Ishikawa (cell line): ENCODE results near the gene POMT2.

Experiments
- CEBPB ChIP-seq: IDR thresholded peaks from 2 replicates; pipeline ENCODE4 v1.6.1; 2012
- CREB1 ChIP-seq: IDR thresholded peaks from 2 replicates; pipeline ENCODE4 v1.6.1; 2012; ENCODE audit warnings: low read depth
- EGR1 ChIP-seq: IDR thresholded peaks from 2 replicates; pipeline ENCODE4 v1.6.1; 2012
- EP300 ChIP-seq: IDR thresholded peaks from 2 replicates; pipeline ENCODE4 v1.6.1; 2012; ENCODE audit warnings: borderline replicate concordance
- FOXM1 ChIP-seq: IDR thresholded peaks from 2 replicates; pipeline ENCODE4 v1.6.1; 2012; ENCODE audit warnings: low read depth, borderline replicate concordance
- NFIC ChIP-seq: IDR thresholded peaks from 2 replicates; pipeline ENCODE4 v1.6.1; 2012
- RAD21 ChIP-seq: IDR thresholded peaks from 2 replicates; pipeline ENCODE4 v1.6.1; 2012; ENCODE audit warnings: low read depth
- TAF1 ChIP-seq: IDR thresholded peaks from 2 replicates; pipeline ENCODE4 v1.6.1; 2012; ENCODE audit warnings: low read depth, mild to moderate bottlenecking
- TCF12 ChIP-seq: IDR thresholded peaks from 2 replicates; pipeline ENCODE4 v1.6.1; 2012; ENCODE audit warnings: low read depth
- TEAD4 ChIP-seq: IDR thresholded peaks from 2 replicates; pipeline ENCODE4 v1.6.1; 2012
- YY1 ChIP-seq: IDR thresholded peaks from 2 replicates; pipeline ENCODE4 v1.6.1; 2012; ENCODE audit warnings: low read depth
- ZBTB7A ChIP-seq: IDR thresholded peaks from 2 replicates; pipeline ENCODE4 v1.6.1; 2012; ENCODE audit warnings: low read depth
- TF ChIP-seq, protein P1 (sequence below): IDR thresholded peaks from 2 replicates; pipeline ENCODE4 v1.6.1; 2012
- TF ChIP-seq, protein P2 (sequence below): IDR thresholded peaks from 2 replicates; pipeline ENCODE4 v1.6.1; 2012
- TF ChIP-seq, protein P3 (sequence below): IDR thresholded peaks from 2 replicates; pipeline ENCODE4 v1.6.1; 2012; ENCODE audit warnings: low read depth, mild to moderate bottlenecking

Gene POMT2

DNA sequence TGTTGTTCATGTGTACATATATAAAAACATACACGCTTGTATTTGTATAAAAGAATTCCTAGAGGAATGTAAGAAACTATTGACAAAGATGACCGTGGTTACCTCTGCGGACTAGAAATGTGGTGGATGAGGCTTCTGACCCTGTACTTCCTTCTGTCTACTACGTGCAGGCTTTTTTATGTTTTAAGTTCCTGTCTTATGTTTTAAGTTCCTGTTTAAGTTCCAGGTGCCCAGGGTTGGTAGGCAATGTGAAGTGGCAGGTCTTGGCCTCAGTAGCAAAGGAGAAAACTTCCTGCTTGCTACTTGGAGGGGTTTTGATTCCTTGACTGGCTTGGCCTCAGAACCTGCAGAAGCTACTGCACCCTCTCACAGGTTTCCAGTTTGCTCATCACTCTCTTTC, 11.6 kb downstream of the POMT2 start:
- TF ChIP-seq EP300 (no peak), CREB1 (no peak), ZBTB7A (no peak), FOXM1 (no peak), TAF1 (no peak), RAD21 (no peak), TEAD4 (no peak), NFIC (no peak), TCF12 (no peak), CEBPB (no peak), YY1 (no peak), EGR1 (no peak)
- TF ChIP-seq, protein P1, sequence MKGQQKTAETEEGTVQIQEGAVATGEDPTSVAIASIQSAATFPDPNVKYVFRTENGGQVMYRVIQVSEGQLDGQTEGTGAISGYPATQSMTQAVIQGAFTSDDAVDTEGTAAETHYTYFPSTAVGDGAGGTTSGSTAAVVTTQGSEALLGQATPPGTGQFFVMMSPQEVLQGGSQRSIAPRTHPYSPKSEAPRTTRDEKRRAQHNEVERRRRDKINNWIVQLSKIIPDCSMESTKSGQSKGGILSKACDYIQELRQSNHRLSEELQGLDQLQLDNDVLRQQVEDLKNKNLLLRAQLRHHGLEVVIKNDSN: no peak
- TF ChIP-seq, protein P2, sequence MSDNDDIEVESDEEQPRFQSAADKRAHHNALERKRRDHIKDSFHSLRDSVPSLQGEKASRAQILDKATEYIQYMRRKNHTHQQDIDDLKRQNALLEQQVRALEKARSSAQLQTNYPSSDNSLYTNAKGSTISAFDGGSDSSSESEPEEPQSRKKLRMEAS: no peak
- TF ChIP-seq, protein P3, sequence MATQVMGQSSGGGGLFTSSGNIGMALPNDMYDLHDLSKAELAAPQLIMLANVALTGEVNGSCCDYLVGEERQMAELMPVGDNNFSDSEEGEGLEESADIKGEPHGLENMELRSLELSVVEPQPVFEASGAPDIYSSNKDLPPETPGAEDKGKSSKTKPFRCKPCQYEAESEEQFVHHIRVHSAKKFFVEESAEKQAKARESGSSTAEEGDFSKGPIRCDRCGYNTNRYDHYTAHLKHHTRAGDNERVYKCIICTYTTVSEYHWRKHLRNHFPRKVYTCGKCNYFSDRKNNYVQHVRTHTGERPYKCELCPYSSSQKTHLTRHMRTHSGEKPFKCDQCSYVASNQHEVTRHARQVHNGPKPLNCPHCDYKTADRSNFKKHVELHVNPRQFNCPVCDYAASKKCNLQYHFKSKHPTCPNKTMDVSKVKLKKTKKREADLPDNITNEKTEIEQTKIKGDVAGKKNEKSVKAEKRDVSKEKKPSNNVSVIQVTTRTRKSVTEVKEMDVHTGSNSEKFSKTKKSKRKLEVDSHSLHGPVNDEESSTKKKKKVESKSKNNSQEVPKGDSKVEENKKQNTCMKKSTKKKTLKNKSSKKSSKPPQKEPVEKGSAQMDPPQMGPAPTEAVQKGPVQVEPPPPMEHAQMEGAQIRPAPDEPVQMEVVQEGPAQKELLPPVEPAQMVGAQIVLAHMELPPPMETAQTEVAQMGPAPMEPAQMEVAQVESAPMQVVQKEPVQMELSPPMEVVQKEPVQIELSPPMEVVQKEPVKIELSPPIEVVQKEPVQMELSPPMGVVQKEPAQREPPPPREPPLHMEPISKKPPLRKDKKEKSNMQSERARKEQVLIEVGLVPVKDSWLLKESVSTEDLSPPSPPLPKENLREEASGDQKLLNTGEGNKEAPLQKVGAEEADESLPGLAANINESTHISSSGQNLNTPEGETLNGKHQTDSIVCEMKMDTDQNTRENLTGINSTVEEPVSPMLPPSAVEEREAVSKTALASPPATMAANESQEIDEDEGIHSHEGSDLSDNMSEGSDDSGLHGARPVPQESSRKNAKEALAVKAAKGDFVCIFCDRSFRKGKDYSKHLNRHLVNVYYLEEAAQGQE: no peak

DNA sequence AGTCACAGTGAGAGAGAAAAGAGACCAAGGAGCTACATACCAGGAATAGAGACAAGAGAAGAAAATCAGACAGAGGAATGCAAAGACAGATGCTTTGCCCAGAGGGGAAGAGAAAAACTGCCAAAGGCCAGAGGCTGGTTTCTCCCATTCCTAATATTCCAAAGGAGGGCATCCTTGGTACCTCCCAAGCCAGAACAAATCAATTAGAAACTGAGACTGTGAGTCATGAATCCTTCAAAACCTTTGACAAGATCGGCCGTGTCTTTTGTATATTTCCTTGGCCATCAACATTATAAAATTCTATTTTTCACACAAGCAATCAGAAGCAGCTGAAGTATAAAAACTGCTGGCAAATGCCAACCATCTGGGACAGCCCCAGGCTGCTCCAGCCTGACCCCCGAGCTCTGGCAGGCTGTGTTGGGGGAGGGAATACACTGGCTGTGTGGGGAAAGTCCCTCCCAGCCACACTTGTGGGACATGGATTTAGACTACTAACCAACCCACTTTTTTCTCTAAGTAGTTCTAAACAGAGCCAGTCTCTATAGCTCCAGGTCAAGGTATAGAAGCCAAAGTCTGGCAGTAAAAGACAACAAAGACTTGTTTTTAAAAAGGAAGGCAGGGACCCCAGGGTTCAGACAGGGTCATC, 13.7 kb downstream of the POMT2 start:
- no peak for TF ChIP-seq EGR1
- no peak for TF ChIP-seq EP300
- no peak for TF ChIP-seq TAF1
- TF ChIP-seq, protein P3: no peak
- TF ChIP-seq CREB1: no peak
- TF ChIP-seq, protein P1: no peak
- no peak for TF ChIP-seq RAD21
- TF ChIP-seq ZBTB7A: no peak
- TF ChIP-seq FOXM1: no peak
- no peak for TF ChIP-seq TCF12
- TF ChIP-seq NFIC: no peak
- no peak for TF ChIP-seq TEAD4
- no peak for TF ChIP-seq CEBPB
- TF ChIP-seq YY1: no peak
- TF ChIP-seq, protein P2: no peak

DNA sequence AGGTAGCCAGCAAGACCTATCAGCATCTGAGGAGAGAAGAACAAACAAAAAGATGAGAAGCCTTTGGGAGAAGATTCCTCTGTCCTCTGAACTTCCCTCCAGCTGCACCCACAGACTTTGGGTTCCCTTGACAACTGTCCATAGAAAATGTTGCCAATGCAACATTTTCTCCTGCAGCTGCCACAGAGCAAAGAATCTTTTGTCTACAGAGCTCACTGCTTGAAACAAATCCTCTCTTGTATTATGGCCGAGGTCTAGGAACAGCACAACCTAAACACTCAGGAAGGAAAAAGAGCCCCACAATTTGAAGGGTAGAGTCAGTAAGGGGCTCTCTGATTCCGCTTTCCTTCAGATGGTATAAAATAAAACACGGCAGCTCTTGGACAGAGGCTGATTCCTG, 14.3 kb downstream of the POMT2 start:
- TF ChIP-seq NFIC (no peak), FOXM1 (no peak), EGR1 (no peak), TEAD4 (no peak), EP300 (no peak), ZBTB7A (no peak), CEBPB (no peak), TAF1 (no peak), TCF12 (no peak), RAD21 (no peak), YY1 (no peak)
- TF ChIP-seq, protein P1: no peak
- TF ChIP-seq, protein P2: no peak

DNA sequence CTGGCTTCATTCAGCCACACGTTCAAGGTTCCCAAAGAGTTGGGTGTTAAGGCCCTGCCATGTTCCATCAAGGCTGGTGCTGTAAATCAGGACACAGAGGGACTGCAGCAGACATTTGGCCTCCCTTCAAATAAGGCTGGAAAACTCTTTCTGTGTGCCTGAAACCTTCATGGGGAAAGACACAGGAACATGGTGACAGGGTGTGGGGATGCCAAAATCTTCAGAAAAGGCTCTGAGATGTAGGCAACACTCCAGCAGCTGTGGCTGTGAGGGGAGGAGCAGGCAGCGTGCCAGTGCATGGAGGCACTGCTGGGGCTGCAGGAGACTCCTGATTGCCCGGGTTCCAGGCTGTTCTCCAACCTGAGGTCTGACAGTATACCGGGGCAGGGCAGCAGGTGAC, 15.0 kb downstream of the POMT2 start:
- TF ChIP-seq, protein P2: no peak
- no peak for TF ChIP-seq TCF12
- TF ChIP-seq EGR1: no peak
- TF ChIP-seq RAD21: no peak
- no peak for TF ChIP-seq TEAD4
- TF ChIP-seq YY1: no peak
- no peak for TF ChIP-seq EP300
- TF ChIP-seq, protein P3: no peak
- TF ChIP-seq ZBTB7A: no peak
- no peak for TF ChIP-seq FOXM1
- TF ChIP-seq NFIC: no peak
- no peak for TF ChIP-seq TAF1
- no peak for TF ChIP-seq CREB1
- TF ChIP-seq, protein P1: no peak
- TF ChIP-seq CEBPB: no peak
